NCI-H226 (cell line): ENCODE results near the gene C4orf17.

Experiments used
- DNase-seq: peaks from one replicate; pipeline ENCODE4 v3.0.0-alpha.2; 2015

C4orf17 gene

DNA sequence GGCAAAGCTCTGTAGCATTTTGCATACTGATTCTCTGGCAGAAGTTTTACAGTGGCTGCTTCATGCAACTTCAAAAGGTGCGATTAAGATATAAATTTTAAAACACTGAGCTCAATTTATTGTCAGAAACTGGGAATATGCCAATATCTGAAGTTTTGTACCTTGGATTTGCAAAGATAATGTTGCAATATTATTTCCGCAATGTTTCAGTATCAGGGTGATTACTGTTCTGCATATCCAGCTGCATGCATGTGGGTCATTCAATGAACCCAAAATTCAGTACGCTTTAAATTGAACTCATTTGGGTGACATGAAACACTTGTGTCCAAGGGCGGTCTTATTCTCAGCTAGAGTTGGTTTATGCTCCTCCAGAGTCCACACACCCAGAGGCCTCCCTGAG is 26.9 kb downstream of the C4orf17 start:
- DNase-seq, result no peak

DNA sequence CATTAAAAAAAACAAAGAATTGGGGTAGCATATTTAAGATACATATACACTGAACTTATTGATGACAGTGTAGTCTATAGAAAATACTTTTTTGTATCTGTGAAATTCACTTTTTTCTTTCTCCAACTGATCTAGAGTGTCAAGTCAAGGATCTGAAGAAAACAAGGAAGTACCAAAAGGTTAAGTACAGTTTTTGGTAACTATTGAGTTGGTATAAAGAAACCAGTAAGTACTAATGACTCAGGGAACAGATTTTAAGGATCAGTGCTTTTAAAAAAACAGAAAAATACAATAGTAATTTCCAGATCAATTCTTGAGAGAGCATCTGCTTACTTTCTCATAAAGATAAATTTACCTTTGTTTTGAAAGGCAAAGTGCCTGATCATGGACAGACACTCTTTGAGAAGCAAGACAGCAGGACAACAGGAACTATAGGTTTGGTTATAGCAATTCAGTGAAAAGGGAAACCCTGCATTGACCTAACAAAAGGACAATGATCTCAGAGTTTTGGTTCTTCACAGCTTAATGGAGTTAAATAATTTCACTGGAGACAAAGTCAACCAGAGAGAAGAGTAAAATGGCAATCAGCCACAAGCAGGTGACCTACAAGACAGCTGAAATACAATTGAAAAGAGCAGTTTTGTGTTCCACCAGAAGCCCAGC is 29.6 kb downstream of the C4orf17 start:
- no peak for DNase-seq

DNA sequence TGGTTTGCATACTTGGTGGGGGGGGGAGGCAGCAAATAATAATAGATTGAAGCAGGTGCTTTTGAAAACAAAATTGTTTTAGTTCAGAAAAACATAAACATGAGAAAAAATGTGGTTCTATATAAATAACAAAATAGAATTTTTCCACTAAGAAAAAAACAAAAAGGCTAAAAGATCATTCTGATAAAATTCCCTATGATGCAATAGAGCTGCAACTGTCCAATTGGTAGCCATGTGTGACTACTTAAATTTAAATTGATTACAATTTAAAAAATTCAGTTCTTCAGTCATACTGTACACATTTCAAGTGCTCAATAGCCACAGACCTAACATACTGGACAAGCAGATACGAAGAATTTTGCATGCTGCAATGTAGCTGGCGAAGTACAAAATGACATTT is 42.1 kb downstream of the C4orf17 start:
- DNase-seq, result no peak

DNA sequence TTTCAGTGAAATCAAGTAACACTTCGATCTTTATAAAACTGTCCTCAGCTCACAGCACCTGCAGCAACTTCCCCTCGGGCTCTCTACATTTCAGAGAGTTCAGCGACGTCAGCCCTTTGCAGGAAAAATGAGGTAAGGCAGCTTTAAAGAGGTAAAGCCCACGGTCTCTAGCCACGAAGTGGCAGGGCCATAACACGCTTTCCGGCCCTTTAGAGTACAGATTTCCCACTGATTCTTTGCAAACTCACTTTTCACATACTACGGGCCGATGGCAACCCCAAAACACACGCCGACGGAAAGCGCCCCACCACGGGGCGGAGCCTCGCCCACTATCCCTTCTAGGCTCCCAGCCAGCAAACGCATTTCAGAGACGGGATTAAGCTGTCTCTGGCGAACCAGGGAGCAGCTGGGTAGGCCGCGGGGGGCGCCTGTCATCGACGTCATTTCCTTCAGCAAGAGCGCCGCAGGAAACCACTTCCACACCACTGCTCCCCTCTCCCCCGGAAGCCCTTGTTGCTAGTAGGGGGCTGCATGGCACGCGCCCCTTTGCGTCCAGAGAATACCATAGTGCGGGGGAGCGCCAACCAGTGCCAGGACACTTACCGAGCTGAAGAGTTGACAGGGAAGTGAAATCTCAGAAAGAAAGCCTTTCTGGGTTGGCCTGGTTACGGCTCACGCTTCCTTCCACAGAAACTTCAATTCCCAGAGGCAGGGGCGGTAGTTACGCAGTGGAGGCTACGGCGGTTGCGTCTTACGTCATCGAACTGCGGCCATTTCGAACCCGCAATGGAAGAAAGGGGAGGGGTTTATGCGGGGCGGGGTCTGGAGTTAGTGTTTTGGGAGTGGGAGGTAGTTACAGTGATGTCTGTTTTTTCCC is 52.7 kb downstream of the C4orf17 start, which contains the start of gene TRMT10A:
TSS of gene TRMT10A (minus strand) at position 730 of the 877 bp plus-strand sequence. CDS start 4,701 bp downstream, outside the sequence.
- DNase-seq, result peak; percentile 97

DNA sequence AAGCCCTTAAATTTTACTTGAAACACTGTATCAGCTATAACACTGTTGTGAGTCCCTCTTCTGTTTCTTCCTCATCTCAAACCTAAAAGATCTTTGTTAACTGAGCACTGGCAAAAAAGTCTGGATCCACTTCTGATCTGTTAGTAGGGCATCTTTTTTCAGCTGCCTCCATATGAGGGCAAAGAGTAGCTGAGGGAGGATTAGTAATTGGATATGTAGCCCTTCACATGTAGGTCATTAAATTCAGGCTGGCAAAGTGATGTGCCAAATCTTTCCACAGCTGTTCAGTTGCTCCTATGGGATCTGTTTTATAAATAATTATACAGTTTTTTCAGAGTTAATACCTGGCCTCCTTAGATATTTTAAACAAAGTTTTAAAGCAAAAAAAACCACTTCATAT is 54.1 kb downstream of the C4orf17 start:
- no peak for DNase-seq

DNA sequence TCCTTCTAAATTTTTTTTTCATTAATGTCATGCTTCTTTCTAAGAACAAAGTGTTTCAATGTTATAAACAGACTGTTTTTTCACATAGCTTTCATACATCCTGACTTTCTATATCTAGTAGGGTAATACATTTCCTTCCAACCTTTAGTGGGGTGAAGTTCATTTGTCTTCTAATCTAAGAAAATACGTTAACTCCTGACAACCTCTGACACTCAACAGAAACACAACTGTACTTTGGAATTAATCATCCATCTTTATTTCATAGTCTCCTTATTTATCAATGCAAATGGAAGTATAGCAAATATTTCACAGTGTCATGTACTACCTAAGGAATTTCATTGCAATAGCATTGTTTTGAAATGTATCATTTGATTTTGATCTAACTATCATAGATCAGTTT is 61.1 kb downstream of the C4orf17 start:
- DNase-seq, result no peak

DNA sequence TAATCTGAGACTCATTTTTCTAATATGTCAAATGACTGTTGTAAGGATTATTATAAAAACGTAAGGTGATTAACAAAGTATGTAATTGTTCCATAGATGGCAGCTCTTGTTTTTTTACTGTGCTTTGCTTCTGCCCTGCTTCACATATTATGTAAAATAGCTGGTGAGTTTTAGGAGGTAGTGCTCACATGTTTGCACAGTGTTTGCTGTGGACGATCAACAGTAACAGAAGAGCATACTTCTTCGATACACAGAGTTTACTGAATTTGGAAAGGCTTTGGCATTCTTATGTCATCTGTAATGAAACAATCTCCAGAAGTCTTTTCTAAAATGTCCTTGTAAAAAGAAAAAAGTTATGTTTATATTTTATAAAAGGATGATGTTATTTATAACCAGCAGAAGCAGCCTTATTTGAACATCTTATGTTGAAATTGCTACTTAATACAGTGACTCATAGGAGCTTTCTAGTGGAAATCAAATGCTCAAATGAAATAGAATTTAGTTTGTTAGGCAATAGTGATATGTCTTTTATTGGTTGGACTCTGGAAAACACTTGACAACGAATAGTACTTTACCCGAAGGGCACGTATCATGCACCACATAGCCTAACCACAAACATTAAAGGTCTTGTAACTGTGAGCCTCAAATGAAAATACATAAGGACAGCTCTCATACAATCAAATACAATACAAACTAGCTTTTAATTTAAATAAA is 61.9 kb downstream of the C4orf17 start:
- DNase-seq, result no peak

DNA sequence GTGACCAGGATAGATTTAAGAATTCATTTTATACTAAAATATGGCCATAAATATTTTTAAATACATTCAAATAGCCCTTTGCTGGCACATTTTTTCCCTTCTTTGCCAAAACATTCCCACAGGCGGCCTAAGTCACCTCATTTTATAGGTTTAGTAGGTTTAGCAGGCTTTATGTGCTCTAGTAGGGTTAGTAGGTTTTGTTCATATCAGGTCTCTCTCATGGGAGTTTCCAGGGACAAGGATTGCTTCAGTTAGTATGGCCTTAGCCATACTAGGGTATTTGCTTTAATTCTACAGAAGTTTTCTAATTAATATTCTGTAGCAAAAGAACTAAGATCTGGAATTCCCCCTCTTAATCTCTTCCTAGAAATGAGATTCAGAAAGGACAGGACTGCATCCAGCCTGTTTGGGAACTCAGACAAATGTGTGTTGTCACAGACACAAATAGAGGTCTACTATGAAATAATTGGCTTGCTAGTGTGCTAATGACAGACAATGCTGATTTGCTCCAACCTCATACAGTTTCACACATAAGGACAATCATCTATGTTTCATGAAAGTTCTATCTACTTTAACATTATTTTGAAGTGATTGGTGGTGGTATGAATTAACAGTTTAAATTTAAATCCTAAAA is 63.0 kb downstream of the C4orf17 start:
- DNase-seq, result no peak

DNA sequence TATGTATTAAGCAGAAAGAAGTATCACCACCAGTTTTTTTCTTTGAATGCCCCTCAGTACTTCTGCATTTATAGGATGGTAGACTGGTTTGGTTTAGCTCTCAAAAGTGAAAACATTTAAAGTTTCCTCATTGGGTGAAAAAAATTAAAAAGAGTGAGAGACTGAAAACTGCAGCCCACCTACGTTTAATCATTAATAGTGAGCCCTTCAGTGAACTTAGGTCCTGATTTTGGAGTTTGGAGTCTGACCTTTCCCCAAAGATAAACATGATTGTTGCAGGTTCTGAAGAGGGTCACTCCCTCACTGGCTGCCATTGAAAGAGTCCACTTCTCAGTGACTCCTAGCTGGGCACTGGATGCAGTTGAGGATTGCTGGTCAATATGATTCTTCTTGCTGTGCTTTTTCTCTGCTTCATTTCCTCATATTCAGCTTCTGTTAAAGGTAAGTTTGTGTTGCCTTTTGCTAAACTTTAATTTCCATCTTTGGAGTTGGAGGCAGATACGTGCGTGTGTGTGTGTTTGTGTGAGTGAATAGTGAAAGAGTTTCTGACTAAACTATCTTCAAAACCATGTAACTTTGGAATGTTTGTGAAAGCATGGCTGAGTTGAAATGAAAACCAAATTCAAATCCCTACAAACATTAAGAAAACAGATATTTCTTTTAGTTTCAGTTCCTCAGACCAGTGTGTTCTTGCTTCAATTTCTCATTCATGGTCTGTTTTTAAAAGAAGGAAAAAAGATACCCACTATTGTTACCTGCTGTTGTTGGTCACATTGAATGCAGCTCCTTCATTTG is 63.9 kb downstream of the C4orf17 start, which contains the start of gene MTTP:
TSS of gene MTTP (plus strand) at position 295 of the 795 bp plus-strand sequence. CDS start at position 381, 86 bp downstream.
- DNase-seq, result no peak

DNA sequence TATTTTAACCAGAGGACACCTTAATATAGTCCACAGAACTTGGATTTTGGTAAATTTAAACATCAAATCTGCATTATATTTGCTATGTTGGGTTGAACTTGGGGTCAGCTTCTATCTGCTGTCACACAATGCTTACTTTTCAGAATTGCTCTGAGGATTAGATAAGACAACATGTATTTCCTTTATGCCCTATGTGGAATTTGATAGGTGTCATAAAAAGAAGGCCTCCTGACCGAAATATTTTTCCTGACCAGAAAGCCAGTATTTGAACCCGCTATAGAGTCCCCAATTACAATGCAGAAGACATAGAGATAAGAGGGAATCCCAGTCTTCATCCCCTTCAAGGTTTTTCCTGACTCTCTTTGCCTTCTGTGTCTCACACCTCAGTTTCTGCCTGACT is 67.9 kb downstream of the C4orf17 start:
- no peak for DNase-seq

DNA sequence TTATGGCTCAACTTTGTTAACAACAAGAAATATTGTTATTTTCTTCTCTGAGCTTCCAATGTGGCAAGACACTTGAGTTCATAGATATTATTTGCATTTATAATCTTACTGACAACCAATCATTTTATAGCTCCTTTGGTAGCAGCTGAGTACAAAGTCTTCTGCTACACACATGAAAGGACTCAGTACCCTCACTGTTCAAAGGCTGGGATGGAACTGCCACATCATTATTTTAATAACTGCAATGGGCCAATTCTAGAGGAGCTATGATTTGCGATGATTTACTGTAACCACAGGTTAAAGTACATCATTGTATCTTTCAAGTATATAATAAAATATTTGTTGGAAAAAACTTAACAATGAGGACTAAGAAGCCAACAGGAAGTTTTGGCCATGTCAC is 74.7 kb downstream of the C4orf17 start:
- DNase-seq, result no peak

DNA sequence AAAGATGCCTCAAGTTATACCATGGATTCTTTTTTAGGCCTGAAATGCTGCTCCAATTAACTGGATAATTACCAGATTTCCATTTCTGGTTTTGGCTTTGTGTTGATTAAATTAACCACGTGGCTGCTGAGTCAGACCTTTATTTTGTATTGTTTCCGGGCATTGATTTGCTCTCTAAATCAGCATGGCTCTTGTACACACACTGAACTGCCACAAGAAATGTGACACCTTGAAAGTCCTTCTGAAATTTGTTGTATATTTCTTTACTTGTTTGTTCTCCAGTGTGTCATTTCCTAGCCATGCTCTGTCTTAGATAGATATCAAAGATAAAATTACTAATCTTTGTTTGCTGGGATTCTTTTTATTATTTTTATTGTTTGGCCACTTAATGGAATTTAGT is 75.5 kb downstream of the C4orf17 start:
- DNase-seq, result no peak

DNA sequence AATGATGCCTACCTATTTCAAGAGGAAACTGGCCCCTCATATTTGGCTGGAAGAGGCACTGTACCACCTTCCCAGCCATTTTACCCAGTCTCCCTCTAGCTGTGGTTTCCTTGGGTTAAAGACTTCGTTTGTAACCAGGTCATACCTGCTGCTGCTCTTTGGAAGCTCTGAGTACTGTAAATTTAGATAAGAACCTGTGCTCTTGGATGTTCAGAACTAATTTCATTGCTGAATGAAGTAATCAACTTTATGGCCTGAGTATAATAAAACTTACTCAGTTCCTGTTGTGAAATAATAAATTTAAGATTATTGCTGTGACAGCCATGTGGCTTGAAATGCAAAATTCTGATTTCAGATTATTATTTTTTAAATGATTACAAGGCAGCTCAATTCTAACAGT is 76.0 kb downstream of the C4orf17 start:
- DNase-seq, result no peak

DNA sequence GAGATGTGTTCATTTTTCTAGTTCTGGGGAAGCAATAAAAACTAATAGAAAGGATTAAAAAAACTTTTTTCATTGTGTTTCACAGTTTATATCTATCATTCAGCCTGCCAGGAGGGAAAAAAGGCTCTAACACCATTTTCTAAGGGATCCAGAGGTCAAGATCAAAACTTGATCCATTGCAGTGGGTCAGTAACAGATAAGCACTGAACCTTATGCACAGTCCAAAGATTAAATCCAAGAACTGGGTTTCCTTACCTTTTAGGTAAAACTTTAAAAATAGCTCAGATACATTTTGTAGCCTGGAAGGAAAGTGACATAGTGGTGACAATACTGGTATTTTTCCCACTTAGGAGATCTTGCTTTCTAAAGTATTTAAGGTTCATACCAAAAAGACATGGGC is 76.5 kb downstream of the C4orf17 start:
- no peak for DNase-seq

DNA sequence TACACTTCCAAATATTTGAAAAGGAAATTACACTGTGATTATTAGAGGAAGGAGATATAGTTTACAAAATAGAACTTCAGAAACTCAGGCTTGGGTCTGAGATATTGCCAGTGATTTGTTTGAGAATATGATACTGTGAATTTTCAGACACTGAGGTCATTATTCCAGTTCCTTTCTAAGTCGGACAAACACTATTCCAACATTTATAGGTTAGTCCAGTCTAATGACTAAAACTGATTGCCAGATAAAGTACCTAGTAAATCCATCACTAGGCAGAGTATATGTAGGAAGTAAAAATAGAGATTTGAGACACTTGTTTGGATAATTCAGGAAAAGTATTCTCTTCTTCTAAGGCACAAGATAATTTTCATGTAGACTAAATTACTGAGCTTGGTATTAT is 77.0 kb downstream of the C4orf17 start:
- no peak for DNase-seq

DNA sequence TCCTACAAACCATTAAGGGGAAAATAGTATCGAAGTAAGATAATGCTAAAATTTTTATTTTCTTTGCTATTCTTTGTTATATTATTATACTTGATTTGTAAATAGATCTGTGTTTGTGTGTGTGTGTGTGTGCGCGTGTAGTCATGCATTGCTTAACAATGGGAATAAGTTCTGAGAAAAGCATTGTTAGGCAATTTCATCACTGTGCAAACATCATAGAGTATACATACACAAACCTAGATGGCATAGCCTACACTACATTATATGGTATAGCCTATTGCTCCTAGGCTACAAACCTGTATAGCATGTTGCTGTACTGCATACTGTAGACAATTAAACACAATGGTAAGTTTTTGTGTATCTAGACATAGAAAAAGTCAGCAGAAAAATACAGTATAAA is 80.9 kb downstream of the C4orf17 start:
- DNase-seq, result no peak
